NOMO-1 treated with DMSO at 0.1 percent for 48 hours (cell line): ENCODE data around the gene WHRN.

Source experiments
- DNase-seq: peaks from one replicate; lab custom pipeline; 2025; ENCODE audit not compliant: unreplicated experiment; lab: John Stamatoyannopoulos, UW

Gene WHRN

GRCh38 chr9:114493521-114494184 lies 11.6 kb downstream of the WHRN start:
- DNase-seq: no peak

GRCh38 chr9:114492991-114493390 lies 12.3 kb downstream of the WHRN start:
- DNase-seq: no peak

- DNase-seq: no peak
Observed at GRCh38 chr9:114491430-114492003, 13.8 kb downstream of the WHRN start.

- no peak for DNase-seq
Observed at GRCh38 chr9:114489928-114490327, 15.3 kb downstream of the WHRN start.

GRCh38 chr9:114488398-114489129 lies 16.7 kb downstream of the WHRN start:
- no peak for DNase-seq

GRCh38 chr9:114487607-114488300 lies 17.5 kb downstream of the WHRN start:
- DNase-seq: peak; percentile 53

GRCh38 chr9:114486205-114486963 lies 18.9 kb downstream of the WHRN start:
- DNase-seq: no peak

- peak; percentile 85 for DNase-seq
Observed at GRCh38 chr9:114484854-114485443, 20.3 kb downstream of the WHRN start.

- no peak for DNase-seq
Observed at GRCh38 chr9:114484215-114484853, 20.9 kb downstream of the WHRN start.

- no peak for DNase-seq
Observed at GRCh38 chr9:114483499-114483898, 21.8 kb downstream of the WHRN start.

GRCh38 chr9:114482593-114482992 lies 22.7 kb downstream of the WHRN start:
- DNase-seq: peak; percentile 74

- no peak for DNase-seq
Observed at GRCh38 chr9:114481789-114482188, 23.5 kb downstream of the WHRN start.

- peak; percentile 58 for DNase-seq
Observed at GRCh38 chr9:114480746-114481435, 24.4 kb downstream of the WHRN start.

GRCh38 chr9:114478871-114479270 lies 26.4 kb downstream of the WHRN start:
- no peak for DNase-seq

- no peak for DNase-seq
Observed at GRCh38 chr9:114478459-114478858, 26.8 kb downstream of the WHRN start.

- no peak for DNase-seq
Observed at GRCh38 chr9:114477642-114478041, 27.6 kb downstream of the WHRN start.

GRCh38 chr9:114476891-114477469 lies 28.3 kb downstream of the WHRN start:
- DNase-seq: no peak

- no peak for DNase-seq
Observed at GRCh38 chr9:114475412-114476135, 29.7 kb downstream of the WHRN start.
